ENCODE data around the gene RNF220. TPM values are rescaled to one million over a fixed set of nuclear protein-coding genes. Genes with fewer than 3 reads are reported as not detected.

The RNF220 gene
- total and polyA plus RNA-seq, 2 of the 13 experiments (the other 11 are each of a cell fraction or from before 2014, with no cell fraction given): 48.2 to 72.1 TPM

GRCh38 chr1:44547837-44548236 lies 142.8 kb downstream of the RNF220 start:
- POLR2A ChIA-PET: no interaction called here
- CTCF ChIA-PET (ENCODE audit: low intra/inter-chr PET ratio, low total read pairs): no interaction called here
- no peaks in the 10 kb centered on the region for H3K4me1 ChIP-seq (ENCODE audit: insufficient read depth, low read length)

More at GRCh38 chr1:44547837-44548236, 142.8 kb downstream of the RNF220 start:
- no peak overlapping the region for H3K4me2 ChIP-seq (ENCODE audit: low read depth, low read length)
- no peaks in the 10 kb centered on the region for H3K9me3 ChIP-seq (ENCODE audit: low read length)
- DNase-seq (ENCODE audit: low spot score): no peak
- no TSS peak for BruUV-seq (replicated peaks)
- TF ChIP-seq MAFF (IDR thresholded peaks at IDR 0.05; ENCODE audit: low read depth, low read length) (no peak), NPAS2 (CRISPR knock-in tag; IDR thresholded peaks at IDR 0.05; ENCODE audit: borderline replicate concordance) (no peak), NFE2L2 (IDR thresholded peaks at IDR 0.05; ENCODE audit: low read length) (no peak), ERF (CRISPR knock-in tag; IDR thresholded peaks at IDR 0.05) (no peak), ZNF780A (CRISPR knock-in tag; IDR thresholded peaks at IDR 0.05) (no peak), DR1 (CRISPR knock-in tag; IDR thresholded peaks at IDR 0.05) (no peak), HOXA3 (CRISPR knock-in tag; IDR thresholded peaks at IDR 0.05) (no peak), SRSF1 (optimal IDR thresholded peaks at IDR 0.05; ENCODE audit: low read depth, low read length) (no peak), IKZF5 (CRISPR knock-in tag; IDR thresholded peaks at IDR 0.05) (no peak), ZNF788 (CRISPR knock-in tag; IDR thresholded peaks at IDR 0.05; ENCODE audit: borderline replicate concordance) (no peak), NCOR1 (IDR thresholded peaks at IDR 0.05; ENCODE audit: borderline replicate concordance, low read length) (no peak), CC2D1A (CRISPR knock-in tag; IDR thresholded peaks at IDR 0.05) (no peak), TCF12 (IDR thresholded peaks at IDR 0.05) (no peak), TCF12 (CRISPR knock-in tag; IDR thresholded peaks at IDR 0.05) (no peak), MIER3 (CRISPR knock-in tag; IDR thresholded peaks at IDR 0.05; ENCODE audit: borderline replicate concordance) (no peak), CREB3 (CRISPR knock-in tag; IDR thresholded peaks at IDR 0.05) (no peak), RBAK (CRISPR knock-in tag; IDR thresholded peaks at IDR 0.05) (no peak), EZH2 (conservative IDR thresholded peaks at IDR 0.05; ENCODE audit: low read depth, low read length) (no peak), CHCHD3 (CRISPR knock-in tag; IDR thresholded peaks at IDR 0.05) (no peak), ISL2 (CRISPR knock-in tag; IDR thresholded peaks at IDR 0.05) (no peak)
- H3K79me2 ChIP-seq (ENCODE audit: insufficient read depth, low read length): no peaks in the 10 kb centered on the region
- no peak for ATAC-seq
- no peak overlapping the region for H3K27ac ChIP-seq (ENCODE audit: extremely low read length, insufficient read depth, low read length)
- no peak for FAIRE-seq
- in situ Hi-C loops (cut with HindIII; ENCODE audit: extremely low pct_ligation_motif_present, low pct_unique_long_range_greater_than_20kb): no loop called here
- H2AFZ ChIP-seq (ENCODE audit: low read length): no peak overlapping the region
- no peak overlapping the region for H3K4me3 ChIP-seq (replicated peaks in 1 of 3; ENCODE audit: insufficient read depth in 1 of 3, low read depth in 2 of 3, low read length in 3 of 3)
- H4K20me1 ChIP-seq (ENCODE audit: insufficient read depth, low read length): no peaks in the 10 kb centered on the region
- no peaks in the 10 kb centered on the region; a peak in 1 of 5 replicates for H3K36me3 ChIP-seq (replicated peaks in 1 of 2; ENCODE audit: control insufficient read depth in 1 of 2, insufficient read depth in 2 of 2, low read length in 2 of 2)
- H3K9ac ChIP-seq (ENCODE audit: insufficient read depth, low read depth, low read length): no peak overlapping the region
- H3K27me3 ChIP-seq (ENCODE audit: control insufficient read depth in 1 of 2, insufficient read depth in 2 of 2, low read length in 2 of 2): no peaks in the 10 kb centered on the region
- 74% methylated on average over 8 of the region's 8 CpGs for WGBS (ENCODE audit: low lambda C conversion rate)
- intact Hi-C loops (cut with micrococcal nuclease; ENCODE audit: unreplicated experiment): no loop called here
